Stimulated activated CD8-positive, alpha-beta memory T cell treated with anti-CD3 and anti-CD28 coated beads, Interleukin-12 subunit alpha, Interleukin-12 subunit beta, amount 100 ng/mL, for 24 hours (primary cell): Measurements from ENCODE around the gene SETD1A.

Experiments
- DNase-seq: peaks from one replicate; pipeline ENCODE4 v3.0.0-alpha.2; 2020; ENCODE audit errors: extremely low read depth

Gene SETD1A

DNA sequence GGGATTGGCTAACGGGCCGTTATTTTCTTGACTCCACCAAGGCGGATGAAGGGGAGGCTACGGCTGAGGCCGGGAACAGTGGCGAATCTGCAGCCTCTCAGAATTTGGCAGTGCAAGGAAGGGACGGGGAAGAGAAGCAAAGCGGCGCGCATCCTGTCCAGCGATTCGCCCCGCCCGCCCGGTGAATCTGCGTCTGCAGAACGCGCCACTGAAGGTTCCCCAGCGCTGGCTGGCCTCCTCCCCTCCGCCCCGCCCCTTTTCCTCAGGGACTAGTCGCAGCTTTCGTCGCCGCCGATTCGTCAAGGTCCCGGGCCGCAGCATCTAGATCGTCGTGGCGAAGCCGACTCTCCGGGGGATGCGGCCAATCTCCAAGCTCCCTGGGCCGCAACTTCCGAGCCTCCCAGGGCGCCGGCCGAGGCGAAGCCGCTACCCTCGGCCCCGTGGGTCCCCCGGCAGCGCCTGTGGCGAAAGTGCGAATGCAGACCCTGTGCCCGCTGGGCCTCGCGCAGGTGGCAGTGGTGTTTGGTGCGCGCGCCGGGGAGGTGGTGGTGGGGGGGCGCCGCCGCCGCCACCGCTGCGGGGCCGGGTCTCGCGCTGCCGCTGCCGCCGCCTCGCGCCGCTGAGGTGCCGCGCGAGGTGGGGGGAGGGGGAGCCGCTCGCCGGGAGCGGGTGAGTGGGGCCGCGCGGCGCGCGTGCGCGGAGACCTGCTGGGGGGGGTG lies at the start of gene SETD1A:
Gene SETD1A, plus strand, starts transcription at position 299 of the 719 bp plus-strand sequence. CDS start 978 bp downstream, outside the sequence.
- DNase-seq = peak; percentile 98

DNA sequence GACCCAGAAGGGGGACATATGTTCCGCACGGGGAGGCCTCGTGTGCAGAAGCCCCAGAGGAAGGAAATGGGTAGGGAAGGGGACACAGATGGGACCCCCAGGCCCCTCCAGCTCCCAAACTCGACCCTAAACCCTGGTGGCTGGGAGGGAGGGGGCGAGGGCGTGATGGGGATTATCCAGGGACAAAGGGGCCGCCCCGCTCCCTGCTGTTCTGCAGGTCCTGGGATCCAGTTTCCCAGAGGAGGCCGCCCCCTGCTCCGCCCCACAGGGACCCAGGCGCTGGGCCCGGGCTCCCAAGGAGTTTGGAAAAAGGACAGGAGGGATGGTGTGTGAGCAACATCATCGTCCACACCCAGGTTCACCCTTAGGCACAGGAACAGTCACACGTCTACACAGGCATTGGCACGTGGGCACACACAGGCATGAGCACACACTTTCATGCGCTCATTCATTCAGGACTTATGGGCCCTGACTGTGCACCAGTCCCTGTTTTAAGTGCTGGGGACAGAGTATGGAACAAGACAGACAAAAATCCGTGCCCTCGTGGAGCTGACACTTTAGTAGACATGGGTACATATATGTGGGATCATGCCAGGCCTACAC lies 47.0 kb upstream of the SETD1A start:
- DNase-seq = no peak

DNA sequence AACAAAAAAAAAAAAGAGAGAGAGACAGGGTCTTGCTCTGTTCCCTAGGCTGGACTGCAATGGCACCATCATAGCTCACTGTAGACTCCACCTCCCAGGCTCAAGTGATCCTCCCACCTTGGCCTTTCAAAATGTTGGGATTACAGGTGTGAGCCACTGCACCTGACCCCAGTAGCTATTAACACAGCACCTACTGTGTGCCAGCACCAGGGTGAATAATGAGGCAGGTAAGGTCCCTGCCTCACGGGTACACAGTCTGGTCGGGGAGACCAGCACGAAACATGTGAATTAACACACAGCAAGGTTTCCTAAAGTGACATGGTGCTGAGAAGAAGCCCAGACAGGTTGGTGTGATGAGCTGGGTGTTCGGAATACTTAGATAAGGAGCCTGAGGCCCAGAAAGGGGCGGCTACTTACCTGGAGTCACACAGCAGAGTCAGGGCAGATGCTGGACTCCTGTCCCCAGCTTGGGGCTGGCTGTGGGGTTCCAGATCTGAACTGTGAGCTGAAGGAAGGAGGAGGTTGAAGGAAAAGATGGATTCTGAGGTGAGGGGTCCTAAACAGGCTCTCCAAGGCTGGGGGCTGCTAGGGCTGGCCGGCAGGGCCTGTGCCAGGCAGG lies 44.7 kb upstream of the SETD1A start:
- no peak for DNase-seq

DNA sequence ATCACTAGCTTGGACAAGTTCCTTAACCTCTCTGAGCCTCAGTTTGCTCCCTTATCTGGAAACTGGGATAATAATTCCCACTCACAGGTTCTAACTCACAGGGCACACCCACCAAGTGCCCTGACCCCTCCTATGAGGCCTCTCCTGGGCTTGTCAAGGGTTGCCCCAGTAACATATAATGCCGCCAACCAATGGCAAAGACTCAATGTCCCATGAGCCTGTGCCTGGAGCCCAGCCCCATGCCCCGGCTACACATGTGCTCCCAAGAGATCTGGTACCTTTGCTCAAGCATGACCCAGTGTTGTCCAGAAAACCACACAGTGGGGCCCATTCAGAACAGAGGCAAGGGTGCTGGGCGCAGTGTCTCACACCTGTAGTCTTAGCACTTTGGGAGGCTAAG lies 42.7 kb upstream of the SETD1A start:
- DNase-seq = no peak

DNA sequence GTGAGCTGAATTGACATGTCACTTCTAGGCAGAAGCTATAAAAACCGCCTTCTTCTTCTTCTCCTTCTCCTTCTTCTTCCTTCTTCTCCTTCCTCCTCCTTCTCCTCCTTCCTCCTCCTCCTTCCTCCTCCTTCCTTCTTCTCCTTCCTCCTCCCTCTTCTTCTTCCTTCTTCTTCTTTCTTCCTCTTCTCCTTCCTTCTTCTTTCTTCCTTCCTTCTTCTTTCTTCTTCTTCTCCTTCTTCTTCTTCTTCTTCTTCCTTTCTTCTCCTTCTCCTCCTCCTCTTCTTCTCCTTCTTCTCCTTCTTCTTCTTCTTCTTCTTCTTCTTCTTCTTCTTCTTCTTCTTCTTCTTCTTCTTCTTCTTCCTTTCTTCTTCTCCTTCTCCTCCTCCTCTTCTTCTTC lies 38.9 kb upstream of the SETD1A start:
- DNase-seq = no peak

DNA sequence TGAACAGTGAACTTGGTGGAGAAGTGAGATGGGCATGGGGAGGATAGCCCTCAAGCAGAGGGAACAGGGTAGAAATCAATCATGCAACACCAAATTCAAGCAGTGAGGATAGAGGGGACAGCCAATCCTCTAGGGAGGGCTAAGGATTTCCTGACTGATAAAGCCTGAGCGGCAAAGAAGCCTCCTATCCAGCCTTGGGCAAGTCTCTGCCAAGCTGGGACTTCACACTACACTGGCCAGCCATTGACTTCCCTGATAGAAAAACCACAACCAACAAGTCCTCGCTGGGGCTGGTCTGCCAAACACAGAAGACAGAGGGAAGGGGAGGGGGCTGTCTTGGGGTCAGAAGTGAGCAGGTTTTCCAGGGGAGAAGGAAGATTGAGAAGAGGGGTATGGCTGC lies 36.7 kb upstream of the SETD1A start:
- DNase-seq = no peak

DNA sequence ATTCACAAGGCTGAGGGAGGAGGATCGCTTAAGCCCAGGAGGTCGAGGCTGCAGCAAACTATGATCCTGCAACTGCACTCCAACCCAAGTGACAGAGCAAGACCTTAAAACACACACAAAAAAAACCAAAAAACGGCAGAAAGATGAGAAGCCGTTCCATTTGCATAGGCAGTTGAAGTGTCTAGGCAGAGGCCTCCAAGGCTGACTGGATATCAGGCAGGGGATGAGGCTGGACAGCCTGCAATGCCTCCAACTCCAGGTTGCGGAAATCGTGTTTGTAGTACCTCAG lies 36.2 kb upstream of the SETD1A start:
- DNase-seq = no peak

DNA sequence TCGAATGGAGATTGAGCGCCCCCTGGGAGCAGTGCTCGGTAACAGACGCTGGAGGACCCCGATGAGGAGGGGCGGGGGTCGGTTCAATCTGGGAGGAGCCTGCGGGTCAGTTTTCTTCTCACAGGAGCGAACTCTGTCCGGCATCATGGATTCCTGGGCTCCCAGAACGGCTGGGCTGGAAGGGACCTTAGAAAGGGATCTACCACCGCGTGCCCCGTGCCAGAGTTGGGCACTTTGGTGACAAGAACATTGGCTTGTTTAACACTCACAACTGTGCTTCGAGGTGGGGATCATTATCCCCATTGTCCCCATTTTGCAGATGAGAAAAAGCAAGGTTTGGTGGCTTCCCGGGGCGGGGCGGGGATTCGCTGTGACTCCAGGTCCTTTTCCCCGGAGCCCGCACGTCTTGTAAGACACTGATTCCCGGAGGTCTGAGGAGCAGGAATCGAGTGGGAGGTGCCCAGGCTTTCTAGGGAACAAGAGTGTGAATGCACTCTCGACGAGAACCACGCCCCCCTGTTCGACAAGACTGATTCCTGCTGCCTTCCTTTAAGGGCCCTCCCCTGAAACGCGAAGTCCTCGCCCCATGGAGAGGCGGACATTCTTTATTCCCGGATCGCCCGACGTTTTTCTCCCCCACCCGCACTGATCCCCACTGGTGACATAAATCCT lies 35.7 kb upstream of the SETD1A start:
- peak; percentile 72 for DNase-seq

DNA sequence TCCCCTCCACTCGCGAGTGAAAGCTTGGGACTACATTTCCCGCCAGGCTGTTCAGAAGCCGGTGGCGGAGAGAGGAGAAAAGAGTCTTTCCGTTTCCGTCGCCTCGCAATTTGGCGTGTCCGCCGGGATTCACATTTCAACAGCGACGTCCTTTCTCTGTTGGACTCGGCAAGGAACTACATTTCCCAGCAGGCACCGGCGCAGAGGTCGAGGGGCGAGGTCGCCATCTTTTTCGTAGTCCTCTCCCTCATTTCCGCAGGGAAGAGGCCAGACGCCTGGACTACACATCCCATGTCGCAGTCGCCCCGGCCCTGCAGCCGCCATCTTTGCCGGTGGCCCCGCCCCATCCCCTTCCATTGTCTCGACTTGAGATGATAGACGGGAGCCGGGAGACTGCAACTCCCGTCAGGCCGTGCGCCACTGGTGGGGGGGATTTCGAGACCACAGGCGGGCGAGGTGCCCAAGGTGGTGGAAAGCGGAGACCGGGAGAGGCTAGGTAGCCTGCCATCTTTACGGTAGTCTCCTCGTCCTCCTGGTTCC lies 35.1 kb upstream of the SETD1A start:
- DNase-seq = peak; percentile 99

DNA sequence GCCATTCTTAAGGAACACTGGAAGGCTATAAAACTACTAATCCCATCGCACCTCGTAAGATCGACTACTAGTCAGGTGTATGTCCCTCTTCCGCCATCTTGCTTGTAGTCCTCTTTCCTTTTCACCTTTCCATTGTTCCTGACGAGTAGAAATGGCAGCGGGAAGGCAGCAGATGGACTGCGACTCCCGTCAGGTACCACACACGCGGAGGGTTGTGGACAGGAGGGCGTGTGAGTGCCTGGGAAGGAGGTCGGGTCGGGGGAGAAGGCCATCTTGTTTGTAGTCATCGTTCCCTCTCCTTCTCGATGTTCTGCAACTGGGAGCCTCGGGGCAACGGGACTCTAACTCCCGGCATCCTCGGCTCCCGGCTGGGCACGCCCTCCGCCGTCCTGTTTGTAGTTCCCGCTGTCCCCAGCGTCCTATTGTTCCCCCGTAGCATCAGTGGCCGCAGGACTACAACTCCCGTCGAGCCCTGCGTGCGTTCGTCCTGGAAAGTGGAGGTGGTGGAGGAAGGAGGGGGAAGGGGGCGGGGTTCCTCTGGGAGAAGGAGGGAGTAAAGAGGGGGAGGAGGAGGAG lies 34.5 kb upstream of the SETD1A start:
- DNase-seq = peak; percentile 92

DNA sequence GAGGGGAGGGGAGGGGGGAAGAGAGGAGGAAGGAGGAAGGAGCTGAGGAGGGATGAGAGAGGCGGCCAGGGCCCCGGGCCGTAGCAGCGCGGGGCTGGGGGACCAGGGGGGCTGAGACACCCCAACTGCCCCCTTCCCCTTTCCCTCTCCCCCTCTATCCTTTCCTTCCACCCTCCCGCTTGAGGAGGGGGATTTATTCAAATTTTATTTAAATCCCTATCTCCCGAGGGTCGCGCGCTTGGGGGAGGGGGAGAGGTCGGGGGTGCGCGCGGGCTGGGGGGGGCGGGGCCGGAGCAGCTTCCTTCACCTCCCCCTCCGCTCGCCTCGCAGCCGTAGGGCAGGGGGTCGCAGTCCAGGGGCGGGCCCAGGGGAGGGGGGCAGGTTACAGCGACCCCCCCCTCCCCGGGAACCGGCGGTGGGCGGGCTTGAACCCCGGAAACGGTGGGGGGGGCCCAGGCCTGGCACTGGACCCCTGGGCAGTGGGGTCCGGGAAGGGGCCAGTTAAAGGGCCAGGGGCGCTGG lies 33.9 kb upstream of the SETD1A start, which contains the start of gene FBXL19:
Gene FBXL19, plus strand, starts transcription at position 19 of the 522 bp plus-strand sequence. CDS start 2,183 bp downstream, outside the sequence.
- DNase-seq = no peak

DNA sequence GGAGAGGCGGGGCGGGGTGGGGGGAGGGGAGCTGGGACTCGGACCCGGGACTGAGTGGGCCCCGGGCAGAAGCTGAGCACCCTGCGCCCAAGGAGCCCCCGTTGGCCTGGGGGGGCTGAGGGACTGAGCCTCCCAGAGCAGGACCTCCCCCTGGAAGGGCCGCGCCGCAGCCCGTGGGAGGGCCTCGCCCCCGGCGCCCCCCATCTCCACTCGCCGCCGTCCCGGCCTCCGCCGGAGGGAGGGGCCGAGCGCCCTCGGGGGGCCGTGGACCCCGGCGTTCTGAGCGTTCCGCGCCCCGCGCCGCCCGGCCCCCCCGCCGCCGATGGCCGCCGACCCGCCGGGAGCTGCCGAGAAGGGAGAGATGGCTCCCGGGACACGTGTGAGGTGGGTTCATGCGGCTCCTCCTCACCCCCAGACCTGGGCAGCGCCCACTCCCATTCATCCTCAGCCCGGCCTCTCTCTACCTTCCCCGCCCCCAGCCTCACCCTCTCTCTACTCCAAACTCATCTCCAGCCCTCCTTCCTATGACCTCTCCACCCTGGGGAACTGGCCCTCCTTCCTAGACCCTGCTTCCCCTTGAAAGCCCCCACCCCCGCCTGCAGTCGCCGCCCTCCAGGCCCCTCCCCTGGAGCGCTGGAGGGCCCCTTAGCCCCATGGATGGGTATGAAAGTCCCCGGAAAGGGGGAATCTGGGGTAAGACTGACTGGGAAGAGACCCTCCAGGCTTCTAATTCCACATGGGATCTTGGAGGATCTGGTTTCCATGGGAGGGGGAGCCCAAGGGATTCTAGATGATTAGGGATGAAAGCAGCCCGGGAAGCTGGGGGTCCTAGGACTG lies 33.3 kb upstream of the SETD1A start:
- DNase-seq = no peak

DNA sequence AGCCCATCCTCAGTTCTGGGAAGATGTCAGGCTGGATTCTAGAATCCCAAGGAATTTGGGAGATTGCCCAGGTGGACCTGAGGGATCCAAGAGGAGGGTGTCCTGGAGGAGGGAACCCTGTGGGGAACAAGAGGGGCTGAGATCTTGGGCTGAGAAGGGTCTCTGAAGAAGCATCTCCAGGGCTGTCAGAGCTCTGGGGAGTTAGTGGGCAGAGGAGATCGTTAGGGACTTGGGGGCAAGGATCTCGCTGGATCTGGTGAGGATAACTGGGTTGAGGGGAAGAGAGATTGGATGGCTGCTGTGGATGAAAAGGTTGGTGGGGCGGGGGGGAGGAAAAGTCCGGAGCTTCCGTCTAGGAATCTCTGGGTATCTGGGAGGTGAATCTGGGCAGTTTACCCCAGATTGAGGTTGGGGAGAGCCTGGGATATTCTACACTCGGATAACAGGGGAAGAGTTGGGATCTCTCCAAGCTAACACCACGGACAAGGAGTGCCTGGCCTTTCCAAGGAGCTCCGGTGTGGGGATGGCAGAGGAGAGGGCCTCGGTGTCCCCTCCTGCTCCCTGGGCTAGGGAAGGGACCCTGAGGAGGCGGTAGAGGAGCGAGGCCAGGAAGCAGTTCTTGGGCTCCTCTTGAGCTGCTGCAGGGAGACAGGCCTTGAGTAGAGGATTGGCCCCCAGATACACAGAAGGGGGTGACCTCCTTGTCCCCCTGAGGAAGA lies 32.5 kb upstream of the SETD1A start:
- DNase-seq = no peak

DNA sequence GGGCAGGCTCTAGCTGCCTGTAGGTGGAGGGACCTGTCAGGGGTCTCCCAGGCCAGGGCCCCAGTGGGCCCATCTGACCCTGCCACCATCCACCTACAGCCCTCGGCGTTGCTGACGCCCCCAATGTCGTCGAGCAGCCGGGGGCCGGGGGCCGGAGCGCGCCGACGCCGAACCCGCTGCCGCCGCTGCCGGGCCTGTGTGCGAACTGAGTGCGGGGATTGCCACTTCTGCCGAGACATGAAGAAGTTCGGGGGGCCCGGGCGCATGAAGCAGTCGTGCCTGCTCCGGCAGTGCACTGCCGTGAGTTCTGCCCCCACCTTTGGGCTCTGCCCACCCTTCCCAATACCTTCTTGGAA lies 31.9 kb upstream of the SETD1A start:
- no peak for DNase-seq

DNA sequence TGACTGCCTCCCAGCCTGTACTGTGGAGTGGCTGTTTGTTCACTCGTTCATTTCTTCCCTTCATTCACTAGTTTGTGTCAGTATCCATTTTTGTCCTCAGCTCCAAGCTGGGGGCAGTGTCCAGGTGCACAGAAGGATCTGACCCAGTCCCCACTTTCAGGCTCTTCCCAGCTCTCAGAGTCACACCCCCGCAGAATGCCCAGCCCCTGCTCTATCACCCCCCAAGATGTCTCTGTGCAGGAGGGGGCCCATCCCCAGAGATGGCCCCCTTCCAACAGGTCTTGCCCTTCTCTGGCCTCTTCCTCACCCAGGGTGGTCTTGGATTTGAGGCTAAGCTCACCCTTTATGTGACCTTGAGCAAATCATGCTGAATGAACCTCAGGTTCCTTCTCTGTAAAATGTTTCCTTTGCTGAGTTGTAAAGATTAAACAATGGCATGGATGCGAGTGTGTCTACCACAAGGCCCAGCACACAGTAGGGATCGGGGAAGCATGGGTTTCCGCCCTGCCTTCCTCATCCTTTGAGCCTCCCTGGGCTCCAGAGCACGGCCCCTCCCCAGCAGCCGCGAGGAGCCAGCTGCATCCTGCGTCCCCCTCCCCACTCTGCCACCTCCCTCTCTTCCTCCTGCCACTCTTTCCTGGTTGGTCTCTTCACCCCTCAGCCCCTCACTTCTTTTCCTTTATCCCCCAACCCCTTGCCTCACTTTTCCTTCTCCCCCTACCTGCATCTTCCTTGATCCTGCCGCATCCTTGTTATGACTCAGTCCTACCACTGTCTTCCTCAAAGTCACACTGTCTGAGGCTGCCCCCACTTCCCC lies 31.4 kb upstream of the SETD1A start:
- DNase-seq = no peak

DNA sequence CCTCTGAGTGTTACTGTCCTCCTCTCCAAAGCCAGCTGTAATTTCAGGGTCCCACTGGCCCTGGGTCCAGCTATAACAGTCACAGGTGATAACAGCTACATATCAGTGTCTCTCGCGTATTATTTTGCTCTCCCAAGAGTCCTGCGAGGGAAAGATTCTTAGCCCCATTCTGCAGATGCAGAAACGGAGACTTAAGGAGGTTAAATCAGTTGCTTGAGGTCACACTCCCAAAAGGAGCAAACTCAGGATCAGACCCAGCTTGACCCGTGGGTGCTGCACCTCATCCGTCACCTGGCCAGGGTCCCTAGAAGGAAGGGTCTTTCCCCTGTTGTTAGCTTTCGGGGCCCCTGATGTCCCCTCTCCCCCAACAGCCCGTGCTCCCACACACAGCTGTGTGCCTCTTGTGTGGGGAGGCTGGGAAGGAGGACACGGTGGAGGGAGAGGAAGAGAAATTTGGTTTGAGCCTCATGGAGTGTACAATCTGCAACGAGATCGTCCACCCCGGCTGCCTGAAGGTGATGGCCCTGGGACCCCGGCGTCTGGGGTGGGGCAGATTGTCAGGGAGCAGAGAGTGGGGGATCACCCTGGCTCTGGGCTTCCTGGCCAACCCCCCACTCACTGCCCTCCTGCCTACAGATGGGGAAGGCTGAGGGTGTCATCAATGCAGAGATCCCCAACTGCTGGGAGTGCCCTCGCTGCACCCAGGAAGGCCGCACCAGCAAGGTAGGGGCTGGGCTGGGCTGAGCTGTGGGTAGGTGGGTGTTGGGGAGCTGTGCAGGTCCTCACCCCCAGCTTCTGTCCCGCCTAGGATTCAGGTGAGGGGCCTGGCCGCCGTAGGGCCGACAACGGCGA lies 30.4 kb upstream of the SETD1A start:
- no peak for DNase-seq

DNA sequence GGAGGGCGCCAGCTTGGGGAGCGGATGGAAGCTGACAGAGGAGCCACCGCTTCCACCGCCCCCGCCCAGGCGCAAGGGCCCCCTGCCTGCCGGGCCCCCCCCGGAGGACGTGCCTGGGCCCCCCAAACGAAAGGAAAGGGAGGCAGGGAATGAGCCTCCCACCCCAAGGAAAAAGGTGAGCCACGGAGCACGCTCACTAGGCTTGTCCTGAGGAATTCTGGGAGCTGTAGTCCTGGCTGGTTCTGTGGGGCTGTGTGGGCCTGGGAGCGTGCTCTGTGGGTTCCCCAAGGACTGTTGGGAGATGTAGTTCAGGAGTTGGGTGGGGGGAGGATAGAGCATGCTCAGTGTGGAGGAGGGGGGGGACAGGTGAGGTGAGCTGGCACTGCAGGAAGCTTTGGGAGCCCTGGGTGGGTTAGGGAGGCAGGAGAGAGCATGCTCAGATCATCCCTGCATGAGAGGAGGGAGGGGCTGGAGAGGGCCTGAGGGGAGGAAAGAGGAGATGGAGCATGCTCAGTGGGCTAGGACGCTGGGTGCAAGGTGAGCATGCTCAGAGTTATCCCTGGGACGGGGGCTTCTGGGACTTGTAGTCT lies 29.7 kb upstream of the SETD1A start:
- DNase-seq = no peak

DNA sequence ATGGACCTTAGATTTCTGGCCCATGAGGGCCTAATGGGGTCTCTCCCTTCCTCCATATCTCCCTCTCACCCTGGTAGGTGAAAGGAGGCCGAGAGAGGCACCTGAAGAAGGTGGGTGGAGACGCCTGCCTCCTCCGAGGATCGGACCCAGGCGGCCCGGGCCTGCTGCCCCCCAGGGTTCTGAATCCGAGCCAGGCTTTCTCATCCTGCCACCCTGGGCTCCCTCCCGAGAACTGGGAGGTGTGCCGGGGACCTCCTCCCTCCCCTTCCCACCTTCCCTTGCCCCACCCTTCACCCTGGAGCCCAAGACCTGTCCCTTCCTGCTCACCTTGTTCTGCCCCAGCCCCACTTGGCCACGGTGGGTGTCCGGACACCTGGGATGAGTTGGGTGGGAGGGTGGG lies 29.2 kb upstream of the SETD1A start:
- no peak for DNase-seq
